Dendritic cell treated with granulocyte-macrophage colony-stimulating factor and Interleukin-4, amounts not matched to agents 40 ng/mL and 50 ng/mL, for 4 days (primary cell): ENCODE measurements around the gene HSPB8.

Source experiments
- H3K27ac Mint-ChIP-seq: one replicate; pipeline ENCODE4 v1.8.0; 2022; ENCODE audit warnings: mild to moderate bottlenecking, mixed read lengths
- H3K27me3 Mint-ChIP-seq: one replicate; pipeline ENCODE4 v1.8.0; 2022; ENCODE audit warnings: mild to moderate bottlenecking, mixed read lengths
- H3K36me3 Mint-ChIP-seq: one replicate; pipeline ENCODE4 v1.8.0; 2022; ENCODE audit warnings: low read depth, mixed read lengths
- H3K4me1 Mint-ChIP-seq: one replicate; pipeline ENCODE4 v1.8.0; 2022; ENCODE audit warnings: low read depth, mixed read lengths
- H3K4me3 Mint-ChIP-seq: one replicate; pipeline ENCODE4 v1.8.0; 2022; ENCODE audit warnings: mild to moderate bottlenecking, moderate library complexity, mixed read lengths
- H3K9me3 Mint-ChIP-seq: one replicate; pipeline ENCODE4 v1.8.0; 2022; ENCODE audit warnings: mixed read lengths
- intact Hi-C: fragments of 100-400 bp; cut with micrococcal nuclease; formaldehyde crosslinking; loops from one replicate; pipeline ENCODE4 v1.15.0; 2022

The HSPB8 gene

GRCh38 chr12:119236372-119236771, 57.6 kb downstream of the HSPB8 start:
- H3K27ac Mint-ChIP-seq, result no peak overlapping the region
- H3K27me3 Mint-ChIP-seq, result no peaks in the 10 kb centered on the region
- no peak overlapping the region for H3K4me3 Mint-ChIP-seq
- intact Hi-C loops, result no loop called here
- no peaks in the 10 kb centered on the region for H3K36me3 Mint-ChIP-seq
- H3K4me1 Mint-ChIP-seq, result no peaks in the 10 kb centered on the region
- H3K9me3 Mint-ChIP-seq, result no peaks in the 10 kb centered on the region

- Mint-ChIP-seq H3K4me3 (no peak overlapping the region), H3K27ac (no peak overlapping the region), H3K4me1 (no peaks in the 10 kb centered on the region), H3K9me3 (no peaks in the 10 kb centered on the region), H3K27me3 (no peaks in the 10 kb centered on the region), H3K36me3 (no peaks in the 10 kb centered on the region)
- intact Hi-C loops, result no loop called here
Observed at GRCh38 chr12:119239040-119239439, 60.3 kb downstream of the HSPB8 start.

GRCh38 chr12:119241049-119241448, 62.3 kb downstream of the HSPB8 start:
- Mint-ChIP-seq H3K27me3 (no peaks in the 10 kb centered on the region), H3K4me3 (no peak overlapping the region), H3K9me3 (no peaks in the 10 kb centered on the region), H3K4me1 (no peaks in the 10 kb centered on the region), H3K27ac (no peak overlapping the region), H3K36me3 (no peaks in the 10 kb centered on the region)
- intact Hi-C loops, result no loop called here

- Mint-ChIP-seq H3K36me3 (no peaks in the 10 kb centered on the region), H3K27me3 (no peaks in the 10 kb centered on the region), H3K4me1 (no peaks in the 10 kb centered on the region), H3K9me3 (no peaks in the 10 kb centered on the region), H3K27ac (no peak overlapping the region), H3K4me3 (no peak overlapping the region)
- intact Hi-C loops, result no loop called here
Observed at GRCh38 chr12:119241580-119242169, 62.9 kb downstream of the HSPB8 start.
